SU-DHL-6 (cell line): ENCODE measurements around the gene ANO10.

ENCODE experiments used
- H2AFZ ChIP-seq: fragments of 200-600 bp; sonication (generic); 2 replicates; pipeline ENCODE4 v1.6.1; 2014; ENCODE audit warnings: low read depth, mild to moderate bottlenecking, moderate library complexity, mixed read lengths, antibody characterized with exemption, low read length; ENCODE audit not compliant: severe bottlenecking
- H3F3A ChIP-seq: fragments of 200-600 bp; shearing (Covaris generic); 2 replicates; pipeline ENCODE4 v1.6.0; 2016; ENCODE audit warnings: antibody characterized with exemption, mild to moderate bottlenecking; ENCODE audit not compliant: insufficient read depth
- H3K27ac ChIP-seq: fragments of 200-600 bp; sonication (generic); 2 replicates; pipeline ENCODE4 v1.5.1; 2016; ENCODE audit warnings: low read depth, mild to moderate bottlenecking, low read length, moderate library complexity, mixed read lengths
- H3K27me3 ChIP-seq: fragments of 200-600 bp; sonication (generic), shearing (Covaris generic); 2 replicates; pipeline ENCODE4 v1.6.0; 2014; ENCODE audit warnings: mild to moderate bottlenecking, low read length
- H3K36me3 ChIP-seq: fragments of 200-600 bp; sonication (generic); 2 replicates; pipeline ENCODE4 v1.6.1; 2014; ENCODE audit warnings: mild to moderate bottlenecking, low read length, mixed read lengths
- H3K4me2 ChIP-seq: fragments of 300-600, 200-600 bp; shearing (Covaris generic), sonication (generic); 2 replicates; pipeline ENCODE4 v1.6.0; 2014; ENCODE audit warnings: low read length, low read depth, mild to moderate bottlenecking; ENCODE audit not compliant: poor library complexity, severe bottlenecking
- H3K4me3 ChIP-seq: fragments of 200-600 bp; sonication (generic); 2 replicates; pipeline ENCODE4 v1.5.1; 2014; ENCODE audit warnings: antibody characterized with exemption, low read length, mild to moderate bottlenecking, mixed read lengths; ENCODE audit not compliant: insufficient read depth, poor library complexity, severe bottlenecking
- H3K79me2 ChIP-seq: fragments of 200-600 bp; sonication (generic); 2 replicates; pipeline ENCODE4 v1.6.1; 2014; ENCODE audit warnings: mild to moderate bottlenecking, low read length, moderate library complexity; ENCODE audit not compliant: insufficient read depth
- H3K9ac ChIP-seq: fragments of 200-600 bp; sonication (generic); 2 replicates; pipeline ENCODE4 v1.7.0; 2014; ENCODE audit warnings: mild to moderate bottlenecking, low read length
- H3K9me2 ChIP-seq: fragments of 200-600 bp; sonication (generic); replicated peaks from 2 replicates; pipeline ENCODE4 v1.6.1; 2014; ENCODE audit warnings: low read length; ENCODE audit not compliant: insufficient read depth
- H3K9me3 ChIP-seq: fragments of 200-600 bp; sonication (generic); 2 replicates; pipeline ENCODE4 v1.6.1; 2014; ENCODE audit warnings: low read length, mixed read lengths; ENCODE audit not compliant: insufficient read depth
- H4K20me1 ChIP-seq: fragments of 200-600 bp; sonication (generic); 2 replicates; pipeline ENCODE4 v1.6.1; 2014; ENCODE audit warnings: low read depth, mild to moderate bottlenecking, antibody characterized with exemption, low read length, moderate library complexity, mixed read lengths
- EZH2phosphoT487 ChIP-seq: fragments of 200-600 bp; sonication (generic), shearing (Covaris generic); conservative IDR thresholded peaks from 2 replicates; pipeline ENCODE4 v1.6.1; 2018; ENCODE audit warnings: mild to moderate bottlenecking, antibody characterized with exemption, low read length, moderate library complexity, mixed read lengths
- TF ChIP-seq, protein P1 (sequence below): fragments of 200-600 bp; sonication (generic); IDR thresholded peaks from one replicate; pipeline ENCODE4 v1.5.1; 2017; ENCODE audit warnings: antibody characterized with exemption, mild to moderate bottlenecking, low read length, moderate library complexity; ENCODE audit not compliant: insufficient read depth, poor library complexity, severe bottlenecking

ANO10 gene

GRCh38 chr3:43370293-43370980 is 251.4 kb downstream of the ANO10 start:
- Histone ChIP-seq H3F3A (no peaks in the 10 kb centered on the region), H3K9me2 (no peaks in the 10 kb centered on the region), H3K27me3 (no peaks in the 10 kb centered on the region), H3K9ac (no peak overlapping the region), H3K9me3 (no peaks in the 10 kb centered on the region), H3K4me2 (no peak overlapping the region), H4K20me1 (no peaks in the 10 kb centered on the region), H3K36me3 (no peaks in the 10 kb centered on the region), H3K27ac (no peak overlapping the region), H3K4me3 (no peak overlapping the region), H2AFZ (no peak overlapping the region), H3K79me2 (no peaks in the 10 kb centered on the region)
- TF ChIP-seq EZH2phosphoT487 = no peak
- TF ChIP-seq, protein P1, sequence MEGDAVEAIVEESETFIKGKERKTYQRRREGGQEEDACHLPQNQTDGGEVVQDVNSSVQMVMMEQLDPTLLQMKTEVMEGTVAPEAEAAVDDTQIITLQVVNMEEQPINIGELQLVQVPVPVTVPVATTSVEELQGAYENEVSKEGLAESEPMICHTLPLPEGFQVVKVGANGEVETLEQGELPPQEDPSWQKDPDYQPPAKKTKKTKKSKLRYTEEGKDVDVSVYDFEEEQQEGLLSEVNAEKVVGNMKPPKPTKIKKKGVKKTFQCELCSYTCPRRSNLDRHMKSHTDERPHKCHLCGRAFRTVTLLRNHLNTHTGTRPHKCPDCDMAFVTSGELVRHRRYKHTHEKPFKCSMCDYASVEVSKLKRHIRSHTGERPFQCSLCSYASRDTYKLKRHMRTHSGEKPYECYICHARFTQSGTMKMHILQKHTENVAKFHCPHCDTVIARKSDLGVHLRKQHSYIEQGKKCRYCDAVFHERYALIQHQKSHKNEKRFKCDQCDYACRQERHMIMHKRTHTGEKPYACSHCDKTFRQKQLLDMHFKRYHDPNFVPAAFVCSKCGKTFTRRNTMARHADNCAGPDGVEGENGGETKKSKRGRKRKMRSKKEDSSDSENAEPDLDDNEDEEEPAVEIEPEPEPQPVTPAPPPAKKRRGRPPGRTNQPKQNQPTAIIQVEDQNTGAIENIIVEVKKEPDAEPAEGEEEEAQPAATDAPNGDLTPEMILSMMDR = no peak

DNA sequence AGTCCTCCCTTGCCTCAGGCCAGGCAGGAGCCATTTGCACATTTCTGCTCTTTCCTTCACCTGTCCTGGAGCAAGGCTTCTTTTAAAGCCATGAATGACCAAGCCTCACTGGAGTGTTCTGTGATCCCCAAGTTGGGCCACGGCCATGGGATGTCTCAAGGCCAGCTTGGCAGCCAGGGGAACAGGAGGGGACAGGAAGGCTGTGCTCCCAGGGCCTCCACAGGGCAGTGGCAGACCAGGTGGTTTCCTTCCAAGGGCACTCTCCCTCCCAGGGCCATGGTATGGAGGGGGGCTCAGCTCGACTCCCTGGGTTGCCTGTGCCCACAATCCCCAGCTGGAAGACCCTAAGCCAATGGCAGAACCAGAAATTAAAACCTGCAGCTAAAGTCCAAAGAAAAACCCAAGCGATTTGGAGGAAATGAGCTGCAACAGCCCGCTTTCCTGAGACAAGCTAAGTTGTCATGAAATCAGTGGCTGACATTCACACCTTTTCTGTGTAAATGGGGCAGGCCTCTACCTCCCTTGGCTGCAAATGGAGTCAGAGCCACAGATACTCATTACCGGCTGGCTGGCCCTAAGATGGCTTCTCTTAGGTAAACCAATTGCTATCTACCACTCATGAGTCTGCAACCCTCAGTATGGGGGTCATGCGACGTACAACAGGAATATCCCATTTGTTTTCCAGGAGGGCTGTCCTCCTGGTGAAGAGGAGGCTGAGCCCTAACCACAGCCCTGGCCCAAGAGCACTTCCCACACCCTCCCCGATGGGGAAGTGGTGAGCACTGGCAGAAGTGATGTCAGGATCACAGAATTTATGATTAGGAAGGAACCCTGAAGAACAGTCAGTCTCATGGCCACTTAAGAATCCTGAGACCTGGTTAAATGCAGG is 252.2 kb downstream of the ANO10 start:
- H3K4me2 ChIP-seq = no peak overlapping the region
- no peaks in the 10 kb centered on the region for H4K20me1 ChIP-seq
- H3K27me3 ChIP-seq = no peaks in the 10 kb centered on the region
- H3K4me3 ChIP-seq = no peak overlapping the region
- H3K36me3 ChIP-seq = no peaks in the 10 kb centered on the region
- H3F3A ChIP-seq = no peaks in the 10 kb centered on the region
- no peaks in the 10 kb centered on the region for H3K9me3 ChIP-seq
- no peak for TF ChIP-seq EZH2phosphoT487
- TF ChIP-seq, protein P1 = no peak
- no peaks in the 10 kb centered on the region for H3K79me2 ChIP-seq
- H3K27ac ChIP-seq = no peak overlapping the region
- no peak overlapping the region for H3K9ac ChIP-seq
- H3K9me2 ChIP-seq = no peaks in the 10 kb centered on the region
- H2AFZ ChIP-seq = no peak overlapping the region

GRCh38 chr3:43366885-43367284 is 254.9 kb downstream of the ANO10 start:
- Histone ChIP-seq H3F3A (no peaks in the 10 kb centered on the region), H3K9ac (no peak overlapping the region), H3K4me2 (no peak overlapping the region)

More at GRCh38 chr3:43366885-43367284, 254.9 kb downstream of the ANO10 start:
- Histone ChIP-seq H3K36me3 (no peaks in the 10 kb centered on the region), H3K79me2 (no peaks in the 10 kb centered on the region), H3K9me2 (no peaks in the 10 kb centered on the region), H3K27me3 (no peaks in the 10 kb centered on the region), H3K4me3 (no peak overlapping the region), H4K20me1 (no peaks in the 10 kb centered on the region), H2AFZ (no peak overlapping the region), H3K27ac (no peak overlapping the region), H3K9me3 (no peaks in the 10 kb centered on the region)
- TF ChIP-seq, protein P1 = no peak
- TF ChIP-seq EZH2phosphoT487 = no peak
